GM21723 (cell line): Measurements from ENCODE around the gene SEPTIN14.
"Not testable (repeated sequence)": the region's sequence is repeated elsewhere in the genome, so short reads cannot be mapped to it uniquely, and the experiment has no call there.

ENCODE experiments used
- ATAC-seq: cut with Tn5 transposase; IDR thresholded peaks from one replicate; pipeline ENCODE4 v1.9.1; 2021; ENCODE audit warnings: mild to moderate bottlenecking, moderate library complexity; ENCODE audit not compliant: unreplicated experiment

SEPTIN14 gene

GRCh38 chr7:55785444-55785843 is 77.1 kb downstream of the SEPTIN14 start:
- ATAC-seq, result not testable (repeated sequence)

- ATAC-seq, result no peak
These were observed 78.4 kb downstream of the SEPTIN14 start for GRCh38 chr7:55784151-55784550.

- no peak for ATAC-seq
These were observed 83.9 kb downstream of the SEPTIN14 start for GRCh38 chr7:55778631-55779030.

DNA sequence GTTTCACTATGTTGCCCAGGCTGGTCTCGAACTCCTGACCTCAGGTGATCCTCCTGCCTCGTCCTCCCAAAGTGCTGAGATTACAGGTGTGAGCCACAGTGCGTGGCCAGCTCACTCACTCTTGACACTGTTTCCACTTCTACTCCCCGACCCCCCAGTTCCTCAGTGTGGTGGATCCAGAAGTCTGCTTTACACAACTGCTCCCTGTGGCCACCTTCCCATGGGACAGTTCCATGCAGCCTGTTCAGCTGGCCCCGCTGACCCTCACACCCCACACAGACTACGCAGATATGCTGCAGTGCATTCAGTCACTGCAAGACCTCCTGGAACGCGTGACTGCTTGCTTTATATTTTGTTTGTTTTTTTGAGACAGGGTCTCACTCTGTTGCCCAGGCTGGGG is 86.4 kb downstream of the SEPTIN14 start:
- no peak for ATAC-seq

GRCh38 chr7:55775051-55775420 is 87.5 kb downstream of the SEPTIN14 start:
- ATAC-seq, result no peak

GRCh38 chr7:55774327-55775050 is 88.1 kb downstream of the SEPTIN14 start:
- ATAC-seq, result no peak

DNA sequence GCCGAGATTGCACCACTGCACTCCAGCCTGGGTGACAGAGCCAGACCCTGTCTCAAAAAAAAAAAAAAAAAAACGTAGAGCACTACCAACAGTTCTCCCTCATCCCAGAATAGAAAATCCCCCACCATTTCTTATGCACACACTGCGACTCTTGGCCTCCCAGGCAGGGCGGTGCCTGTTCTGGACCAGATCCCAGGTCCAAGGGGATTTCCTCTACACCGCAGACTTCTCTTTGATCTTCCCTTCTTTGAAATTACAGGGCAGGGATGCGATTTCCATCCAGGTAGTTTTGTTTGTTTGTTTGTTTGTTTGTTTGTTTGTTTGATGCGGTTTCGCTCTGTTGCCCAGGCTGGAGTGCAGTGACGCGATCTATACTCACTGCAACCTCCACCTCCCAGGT is 91.8 kb downstream of the SEPTIN14 start:
- no peak for ATAC-seq

- not testable (repeated sequence) for ATAC-seq
These were observed 109.2 kb downstream of the SEPTIN14 start for GRCh38 chr7:55753274-55753862.

DNA sequence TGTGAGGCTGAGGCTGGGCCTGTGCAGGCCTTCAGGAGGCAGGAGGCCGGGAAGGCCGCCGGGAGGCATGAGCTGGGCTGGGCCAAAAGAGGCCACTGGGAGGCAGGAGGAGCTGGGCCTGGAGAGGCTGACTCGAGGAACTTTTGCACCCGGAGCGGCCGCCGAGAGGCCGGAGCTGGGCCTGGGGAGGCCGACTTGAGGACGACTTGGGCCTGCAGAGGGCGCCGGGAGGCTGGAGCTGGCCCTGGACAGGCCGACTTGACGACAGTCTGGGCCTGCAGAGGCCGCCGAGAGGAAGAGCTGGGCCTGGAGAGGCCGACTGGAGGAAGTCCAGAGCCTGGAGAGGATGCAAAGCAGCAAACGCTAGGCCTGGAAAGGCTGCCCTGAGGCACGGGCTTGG is 117.8 kb downstream of the SEPTIN14 start:
- not testable (repeated sequence) for ATAC-seq
